Left renal cortex interstitium (tissue), 4 donors: ENCODE measurements around the gene OR7D2. TPM values are rescaled to one million over a fixed set of nuclear protein-coding genes. Genes with fewer than 3 reads are reported as not detected.
"Not testable (repeated sequence)": the region's sequence is repeated elsewhere in the genome, so short reads cannot be mapped to it uniquely, and the experiment has no call there.

Experiments
- DNase-seq, 4 donors: peaks; one replicate each; pipeline ENCODE4 v3.0.0-alpha.2; 2013; ENCODE audit warnings: low read depth in 4 of 4, low spot score in 2 of 4, missing footprints in 1 of 4
- polyA plus RNA-seq, 4 donors: library from polyadenylated mRNA; unstranded; fragments of 120-200 nt; gene quantifications; one replicate each; pipeline ENCODE4 v1.2.1, GENCODE V29; 2013; ENCODE audit not compliant: insufficient read length in 4 of 4

OR7D2 gene
- polyA plus RNA-seq, 4 donors = 0.05 to 0.21 (median 0.12) TPM

DNA sequence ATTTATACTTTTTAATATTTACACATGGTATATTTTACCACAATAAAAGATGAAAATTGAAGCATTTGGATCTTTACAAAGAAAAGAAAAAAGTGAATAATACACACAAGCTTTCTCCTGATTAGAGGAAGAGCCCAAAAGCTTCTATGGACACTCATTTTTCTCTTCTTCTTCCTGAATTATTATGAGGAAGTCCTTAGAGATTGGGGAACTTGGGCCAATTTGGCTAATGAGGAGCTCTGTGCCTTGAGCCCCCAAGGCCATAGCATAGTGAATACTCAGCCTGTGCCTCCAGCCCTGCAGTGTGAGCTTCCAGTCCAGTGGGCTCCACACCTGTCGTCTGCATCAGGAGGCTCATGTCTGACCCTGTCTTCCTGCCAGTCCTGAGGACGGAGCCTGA is 19.3 kb downstream of the OR7D2 start:
- DNase-seq = not testable (repeated sequence)

DNA sequence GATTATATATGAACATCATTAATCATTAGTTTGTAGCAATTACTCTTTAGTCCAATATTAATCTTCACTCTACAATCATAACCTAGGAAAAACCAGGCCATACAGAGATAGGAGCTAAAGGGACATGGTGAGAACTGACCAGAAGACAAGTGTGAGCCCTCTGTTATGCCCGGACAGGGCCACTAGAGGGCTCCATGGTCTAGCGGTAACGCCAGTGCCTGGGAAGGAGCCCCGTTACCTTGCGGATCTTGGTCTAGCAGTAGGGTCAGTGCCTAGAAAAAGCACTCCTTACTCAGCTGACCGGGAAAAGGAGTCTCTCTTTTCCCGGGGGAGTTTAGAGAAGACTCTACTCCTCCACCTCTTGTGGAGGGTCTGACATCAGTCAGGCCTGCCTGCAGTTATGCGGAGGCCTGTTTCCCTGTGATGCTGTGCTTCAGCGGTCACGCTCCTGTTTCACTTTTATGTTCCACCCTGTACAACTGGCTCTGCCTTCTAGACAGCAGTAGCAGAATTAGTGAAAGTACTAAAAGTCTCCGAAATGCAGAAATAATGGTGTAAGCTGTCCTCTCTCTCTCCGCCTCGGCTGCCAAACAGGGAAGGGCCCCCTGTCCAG is 26.8 kb downstream of the OR7D2 start:
- DNase-seq = peak; percentile 21 to 53 (median 37)

DNA sequence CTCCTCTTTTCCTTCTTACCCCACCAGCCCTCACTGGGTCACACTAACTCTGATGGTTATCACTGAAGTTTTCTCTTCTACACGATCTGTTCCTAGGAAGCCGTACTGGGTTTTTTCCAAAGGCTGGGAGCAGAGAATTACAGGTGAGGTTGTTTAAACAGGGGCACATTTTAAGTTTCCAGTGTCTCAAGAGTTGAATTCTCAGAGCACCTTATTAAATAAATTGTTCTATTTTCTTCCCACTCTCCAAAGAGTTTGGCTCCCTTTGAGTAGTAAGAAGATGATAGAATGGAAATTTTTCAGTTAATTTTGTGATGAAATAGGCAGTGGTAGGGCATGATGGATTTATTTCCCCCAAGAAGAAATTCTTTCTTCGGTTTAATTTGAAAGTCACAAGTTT is 40.7 kb downstream of the OR7D2 start, which contains the start of gene OR7D4:
TSS of gene OR7D4 (minus strand) at position 101 of the 400 bp plus-strand sequence. CDS start 4,752 bp downstream, outside the sequence.
- no peak for DNase-seq

Other genes with a start within 250 kb of the OR7D2 start
- under 1 TPM; 0.02 to 0.16 (median 0.09) TPM for gene MUC16, start 168.6 kb upstream of the OR7D2 start, polyA plus RNA-seq
- under 1 TPM in 3 of 4 donors, not detected in 1; 0.06 to 0.09 (median 0.06) TPM for gene OR1M1, start 91.9 kb upstream of the OR7D2 start, polyA plus RNA-seq
- under 1 TPM in 3 of 4 donors, not detected in 1; 0.04 to 0.05 (median 0.05) TPM for gene OR7G2, start 71.5 kb upstream of the OR7D2 start, polyA plus RNA-seq
- not detected for gene OR7G1, start 63.2 kb upstream of the OR7D2 start, polyA plus RNA-seq
- gene OR7G3, start 52.0 kb upstream of the OR7D2 start, polyA plus RNA-seq = not detected
- 10 to 100 TPM; 35.2 to 37.9 (median 36.1) TPM for gene ZNF317, start 38.6 kb upstream of the OR7D2 start, polyA plus RNA-seq
- gene OR7D4, start 40.6 kb downstream of the OR7D2 start, polyA plus RNA-seq = under 1 TPM in 1 of 4 donors, not detected in 3; 0.03 TPM
- gene OR7E24, start 72.0 kb downstream of the OR7D2 start, polyA plus RNA-seq = not detected
- 1 to 10 TPM; 6.5 to 8.7 (median 6.9) TPM for gene ZNF699, start 130.9 kb downstream of the OR7D2 start, polyA plus RNA-seq
- gene ZNF559, start 145.2 kb downstream of the OR7D2 start, polyA plus RNA-seq = 10 to 100 TPM; 49.0 to 71.6 (median 62.9) TPM
- 10 to 100 TPM in 2 of 4 donors, 1 to 10 TPM in 2; 6.6 to 16.8 (median 11.4) TPM for gene ZNF177, start 184.0 kb downstream of the OR7D2 start, polyA plus RNA-seq